Measurements from ENCODE around the gene GCNT1. TPM values are rescaled to one million over a fixed set of nuclear protein-coding genes. Genes with fewer than 3 reads are reported as not detected.
"Not testable (repeated sequence)": the region's sequence is repeated elsewhere in the genome, so short reads cannot be mapped to it uniquely, and the experiment has no call there.

GCNT1 gene
- total and polyA plus RNA-seq, 2 donors (not counting 1 experiment from before 2014, with no cell fraction given): 9.1 to 31.0 TPM

DNA sequence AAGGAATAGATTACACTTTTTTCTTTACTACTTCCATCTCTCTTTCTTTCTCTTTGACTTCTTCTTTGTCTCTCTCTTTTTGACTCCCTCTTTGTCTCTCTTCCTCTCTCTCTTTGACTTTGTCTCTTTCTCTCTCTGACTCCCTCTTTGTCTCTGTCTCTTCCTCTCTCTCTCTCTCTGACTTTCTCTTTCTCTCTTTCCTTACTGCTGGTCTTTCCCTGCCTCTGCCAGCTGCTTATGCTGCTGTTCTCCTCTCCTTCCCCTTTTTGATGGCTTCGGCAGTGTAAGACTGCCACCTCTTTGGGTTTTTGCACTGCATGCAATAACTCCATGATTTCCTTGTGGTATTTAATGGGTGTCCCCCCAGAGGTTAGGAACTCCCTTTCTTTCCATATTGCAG, 32.1 kb downstream of the GCNT1 start:
- H3K9me3 ChIP-seq (ENCODE audit: control extremely low read depth in 1 of 3, control insufficient read depth in 2 of 3, insufficient read depth in 1 of 3, low read length in 2 of 3); H3K9me3 Mint-ChIP-seq (ENCODE audit: insufficient read depth); H3K4me2 ChIP-seq (replicated peaks; ENCODE audit: low read depth, low read length, poor library complexity, severe bottlenecking); H3K9ac ChIP-seq (ENCODE audit: low read length); H3K4me3 ChIP-seq (ENCODE audit: control extremely low read depth in 1 of 5, extremely low read depth in 1 of 5, insufficient read depth in 1 of 5, low read depth in 2 of 5, low read length in 4 of 5); H3K27me3 Mint-ChIP-seq; ATAC-seq (ENCODE audit: low read depth); H3K36me3 ChIP-seq (replicated peaks in 1 of 2; ENCODE audit: control extremely low read depth in 1 of 2, control insufficient read depth in 1 of 2, extremely low read depth in 1 of 2, insufficient read depth in 2 of 2, low read length in 1 of 2); H2AFZ ChIP-seq (ENCODE audit: insufficient read depth, low read depth, low read length, poor library complexity, severe bottlenecking); H3K27me3 ChIP-seq (replicated peaks in 1 of 4; ENCODE audit: control extremely low read depth in 1 of 4, control insufficient read depth in 3 of 4, insufficient read depth in 4 of 4, low read length in 3 of 4): not testable (repeated sequence)
- Mint-ChIP-seq H3K4me3 (peak overlapping the region; percentile 14), H3K4me1 (peaks cover 56% of the 10 kb centered on the region), H3K27ac (peak overlapping the region; percentile 42)
- no CpG with 5 or more reads among the region's 1 CpG for WGBS (ENCODE audit: insufficient coverage)
- peak; percentile 19 for DNase-seq
- intact Hi-C loops (cut with micrococcal nuclease): loop anchor here (1.0 kb wide), 1 partner anchor 44 kb away; no protein-coding TSS in a partner anchor
- ChIA-PET POLR2A (interaction anchor here (0.7 kb wide), 1 partner anchor 28 kb away, joined by 4 read pairs; no protein-coding TSS in a partner anchor), CTCF (interaction anchor here (0.7 to 1.3 kb wide), 2 partner anchors 12 to 153 kb away, joined by 3 read pairs; no protein-coding TSS in a partner anchor)
- H3K4me1 ChIP-seq (ENCODE audit: control insufficient read depth in 2 of 2, insufficient read depth in 2 of 2, low read length in 2 of 2): peaks cover 29 to 41% of the 10 kb centered on the region in 2 donors
- H3K27ac ChIP-seq (ENCODE audit: low read length in 2 of 2): peak overlapping the region in 1 of 2 donors; percentile 41
- TF ChIP-seq, protein P1, sequence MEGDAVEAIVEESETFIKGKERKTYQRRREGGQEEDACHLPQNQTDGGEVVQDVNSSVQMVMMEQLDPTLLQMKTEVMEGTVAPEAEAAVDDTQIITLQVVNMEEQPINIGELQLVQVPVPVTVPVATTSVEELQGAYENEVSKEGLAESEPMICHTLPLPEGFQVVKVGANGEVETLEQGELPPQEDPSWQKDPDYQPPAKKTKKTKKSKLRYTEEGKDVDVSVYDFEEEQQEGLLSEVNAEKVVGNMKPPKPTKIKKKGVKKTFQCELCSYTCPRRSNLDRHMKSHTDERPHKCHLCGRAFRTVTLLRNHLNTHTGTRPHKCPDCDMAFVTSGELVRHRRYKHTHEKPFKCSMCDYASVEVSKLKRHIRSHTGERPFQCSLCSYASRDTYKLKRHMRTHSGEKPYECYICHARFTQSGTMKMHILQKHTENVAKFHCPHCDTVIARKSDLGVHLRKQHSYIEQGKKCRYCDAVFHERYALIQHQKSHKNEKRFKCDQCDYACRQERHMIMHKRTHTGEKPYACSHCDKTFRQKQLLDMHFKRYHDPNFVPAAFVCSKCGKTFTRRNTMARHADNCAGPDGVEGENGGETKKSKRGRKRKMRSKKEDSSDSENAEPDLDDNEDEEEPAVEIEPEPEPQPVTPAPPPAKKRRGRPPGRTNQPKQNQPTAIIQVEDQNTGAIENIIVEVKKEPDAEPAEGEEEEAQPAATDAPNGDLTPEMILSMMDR (IDR thresholded peaks at IDR 0.05): peak; percentile 27
- peaks cover 56% of the 10 kb centered on the region for H4K20me1 ChIP-seq (ENCODE audit: control insufficient read depth, insufficient read depth, low read length, poor library complexity, severe bottlenecking)
- peaks cover 66% of the 10 kb centered on the region for H3K79me2 ChIP-seq (ENCODE audit: control insufficient read depth, insufficient read depth, low read length)

DNA sequence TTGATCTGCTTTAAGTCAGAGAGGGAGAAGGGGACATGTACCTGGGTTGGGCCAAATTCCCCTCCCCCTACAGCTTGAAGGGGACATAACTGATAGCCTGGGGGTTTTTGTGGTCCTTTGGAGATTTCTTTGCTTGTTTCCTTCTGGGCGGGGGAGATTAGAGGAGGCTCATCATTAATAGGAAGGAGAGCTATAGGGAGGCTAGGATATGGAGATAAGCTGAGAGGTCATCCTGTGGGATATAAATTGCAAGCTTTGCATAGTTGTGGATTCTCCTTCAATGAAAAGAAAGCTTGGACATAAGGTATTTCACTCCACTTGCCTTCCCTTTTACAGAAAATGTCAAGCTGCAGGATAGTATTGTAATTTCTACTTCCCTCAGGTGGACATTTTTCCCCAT, 34.5 kb downstream of the GCNT1 start:
- H4K20me1 ChIP-seq (ENCODE audit: control insufficient read depth, insufficient read depth, low read length, poor library complexity, severe bottlenecking): peaks cover 36% of the 10 kb centered on the region
- ATAC-seq (ENCODE audit: low read depth); H3K4me3 ChIP-seq (ENCODE audit: control extremely low read depth in 1 of 5, extremely low read depth in 1 of 5, insufficient read depth in 1 of 5, low read depth in 2 of 5, low read length in 4 of 5); POLR2A ChIA-PET; H3K36me3 ChIP-seq (replicated peaks in 1 of 2; ENCODE audit: control extremely low read depth in 1 of 2, control insufficient read depth in 1 of 2, extremely low read depth in 1 of 2, insufficient read depth in 2 of 2, low read length in 1 of 2); H3K9ac ChIP-seq (ENCODE audit: low read length); CTCF ChIA-PET; H3K27me3 Mint-ChIP-seq; H3K9me3 ChIP-seq (ENCODE audit: control extremely low read depth in 1 of 3, control insufficient read depth in 2 of 3, insufficient read depth in 1 of 3, low read length in 2 of 3); H3K9me3 Mint-ChIP-seq (ENCODE audit: insufficient read depth); DNase-seq; H3K27ac Mint-ChIP-seq; H3K27ac ChIP-seq (ENCODE audit: low read length in 2 of 2); intact Hi-C loops (cut with micrococcal nuclease); H3K4me2 ChIP-seq (replicated peaks; ENCODE audit: low read depth, low read length, poor library complexity, severe bottlenecking); H3K4me3 Mint-ChIP-seq; H3K27me3 ChIP-seq (replicated peaks in 1 of 4; ENCODE audit: control extremely low read depth in 1 of 4, control insufficient read depth in 3 of 4, insufficient read depth in 4 of 4, low read length in 3 of 4); H2AFZ ChIP-seq (ENCODE audit: insufficient read depth, low read depth, low read length, poor library complexity, severe bottlenecking): not testable (repeated sequence)
- 100% methylated on average over 1 of the region's 1 CpG for WGBS (ENCODE audit: insufficient coverage)
- H3K4me1 ChIP-seq (ENCODE audit: control insufficient read depth in 2 of 2, insufficient read depth in 2 of 2, low read length in 2 of 2): peaks cover 19 to 25% of the 10 kb centered on the region in 2 donors
- peaks cover 50% of the 10 kb centered on the region for H3K79me2 ChIP-seq (ENCODE audit: control insufficient read depth, insufficient read depth, low read length)
- H3K4me1 Mint-ChIP-seq: peaks cover 40% of the 10 kb centered on the region
